Measurements from ENCODE around the gene KRTAP20-3. TPM values are rescaled to one million over a fixed set of nuclear protein-coding genes. Genes with fewer than 3 reads are reported as not detected.

Gene KRTAP20-3
- not detected for total RNA-seq

DNA sequence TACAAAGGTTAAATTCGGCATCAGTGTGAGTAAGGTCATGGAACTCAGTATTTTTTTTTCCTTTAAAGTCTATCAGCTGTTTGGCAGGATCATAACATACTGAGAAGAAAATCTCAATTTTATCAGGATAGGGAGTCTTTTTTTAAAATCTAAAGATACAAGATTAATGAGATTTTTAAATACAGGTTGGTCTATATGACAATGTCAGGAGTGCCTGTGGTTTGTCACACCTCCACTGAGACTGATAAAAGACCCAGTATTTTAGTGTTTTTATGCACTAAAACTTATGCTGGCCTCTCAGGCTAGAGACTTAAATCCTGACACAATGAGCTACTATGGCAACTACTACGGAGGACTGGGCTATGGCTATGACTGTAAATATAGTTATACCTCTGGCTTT lies at the start of gene KRTAP20-3:
Gene KRTAP20-3 (plus strand): TSS at position 301 of the 400 bp plus-strand sequence.
- DNase-seq = no peak

DNA sequence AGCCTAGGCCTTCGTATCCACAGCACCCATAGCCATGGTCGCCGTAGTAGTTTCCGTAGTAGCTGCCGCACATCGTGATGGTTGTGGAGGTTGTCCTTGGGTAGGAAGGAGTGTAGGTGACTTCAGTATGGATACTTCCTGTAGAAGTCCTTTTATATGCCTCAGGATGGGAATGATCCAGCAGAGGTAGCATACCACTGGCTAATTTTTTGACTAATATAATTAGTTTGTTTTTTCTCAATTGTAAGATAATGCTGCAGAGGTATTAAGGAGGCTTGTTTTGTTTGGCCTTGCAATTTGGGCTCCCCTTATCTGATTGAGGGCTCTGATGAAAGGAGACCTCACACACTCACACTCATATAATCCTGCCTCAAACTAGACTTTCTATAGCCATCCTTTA lies 43.9 kb upstream of the KRTAP20-3 start, which contains the start of gene KRTAP6-2:
Gene KRTAP6-2 (minus strand): TSS at position 101 of the 400 bp plus-strand sequence. CDS start 28 bp downstream, at position 73.
- no peak for DNase-seq

DNA sequence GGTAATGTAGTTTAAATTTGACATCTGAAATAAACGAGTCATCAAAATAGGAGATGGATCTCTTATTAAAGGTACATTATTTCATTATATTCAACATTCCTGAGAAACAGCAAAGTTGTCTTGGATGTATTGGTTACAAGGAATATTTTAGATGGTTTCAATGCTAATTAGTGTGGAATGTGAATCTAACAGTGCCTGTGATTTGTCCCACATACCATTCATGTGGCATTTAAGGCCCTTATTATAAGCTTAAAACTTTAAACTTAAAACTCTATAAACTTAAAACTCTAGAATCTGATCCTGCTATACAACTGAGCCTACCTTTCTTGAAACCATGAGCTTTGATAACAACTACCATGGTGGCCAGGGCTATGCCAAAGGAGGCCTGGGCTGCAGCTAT lies 41.9 kb upstream of the KRTAP20-3 start, which contains the start of gene KRTAP22-1:
Gene KRTAP22-1 (plus strand): TSS at position 301 of the 400 bp plus-strand sequence.
- no peak for DNase-seq

DNA sequence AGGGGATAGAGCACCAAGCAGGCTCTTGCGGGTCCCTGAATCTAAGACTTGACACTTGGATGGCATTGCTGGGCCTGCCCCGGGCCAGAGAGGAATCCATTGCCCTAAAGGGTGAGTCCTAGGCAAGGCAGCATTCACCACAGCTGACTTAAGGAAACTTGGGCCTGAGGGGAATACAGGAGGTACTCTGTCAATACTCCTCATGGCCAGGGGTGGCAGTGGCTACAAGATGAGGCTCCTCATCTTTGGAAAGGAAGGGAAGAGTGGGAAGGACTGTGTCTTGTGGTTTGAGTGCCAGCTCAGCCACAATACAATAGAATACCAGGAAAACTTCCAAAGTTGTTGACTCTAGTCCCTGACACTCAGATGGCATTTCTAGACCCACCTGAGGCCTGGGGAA lies 36.7 kb upstream of the KRTAP20-3 start:
- DNase-seq = no peak

DNA sequence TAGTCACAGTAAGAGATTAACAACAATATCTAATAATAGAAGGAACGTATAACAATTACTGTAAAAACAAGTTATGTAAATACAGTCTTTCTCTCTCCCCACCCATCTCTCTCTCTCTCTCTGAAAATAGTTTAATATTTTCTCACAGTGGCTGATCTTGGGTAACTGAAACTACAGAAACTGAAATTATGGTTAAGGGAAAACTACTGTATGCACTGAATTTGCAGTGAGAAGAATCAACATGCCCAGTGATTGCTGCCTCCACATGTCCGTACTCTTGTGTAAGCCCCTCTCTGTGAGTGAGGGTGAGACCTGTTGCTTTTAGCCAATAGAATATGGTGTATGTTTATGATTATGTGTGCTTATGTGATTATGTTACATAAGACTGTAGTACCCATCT lies 30.5 kb upstream of the KRTAP20-3 start:
- no peak for DNase-seq

DNA sequence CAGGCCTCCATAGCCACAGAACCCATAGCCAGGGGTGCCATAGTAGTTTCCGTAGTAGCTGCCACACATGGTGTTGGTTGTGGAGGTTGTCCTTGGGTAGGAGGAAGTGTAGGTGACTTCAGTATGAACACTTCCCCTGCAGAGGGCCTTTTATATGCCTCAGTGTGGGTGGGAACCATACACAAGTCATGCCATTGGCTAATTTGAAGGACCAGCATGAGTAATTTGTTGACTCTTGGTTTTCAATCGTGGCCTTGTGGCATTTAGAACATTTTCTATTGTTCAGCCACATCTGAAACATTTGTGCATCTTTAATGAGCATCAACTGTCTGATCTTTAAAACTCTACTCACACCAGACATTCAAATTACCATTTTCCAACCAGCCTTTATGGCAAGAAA lies 28.8 kb upstream of the KRTAP20-3 start, which contains the start of gene KRTAP6-1:
Gene KRTAP6-1 (minus strand): TSS at position 95 of the 400 bp plus-strand sequence. CDS start 26 bp downstream, at position 69.
- DNase-seq = no peak

DNA sequence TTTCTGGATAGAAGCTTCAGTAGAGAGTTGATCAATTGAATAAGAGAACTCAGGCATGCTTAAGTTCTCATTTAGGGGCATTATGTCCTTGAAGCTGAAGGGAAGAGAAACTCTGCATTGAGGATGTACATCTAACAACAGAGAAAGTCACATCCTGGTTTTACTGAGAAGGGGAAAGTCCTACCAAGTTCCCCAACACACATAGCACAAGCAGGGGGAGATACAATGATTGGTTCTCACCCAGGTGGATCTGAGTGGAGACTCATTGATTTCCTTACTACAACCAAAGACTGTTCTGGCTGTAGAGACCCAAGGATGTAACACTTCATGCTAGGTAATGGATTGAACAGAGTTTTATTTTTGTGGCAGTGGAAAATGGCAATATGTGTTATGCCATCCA lies 27.5 kb upstream of the KRTAP20-3 start:
- DNase-seq = no peak

DNA sequence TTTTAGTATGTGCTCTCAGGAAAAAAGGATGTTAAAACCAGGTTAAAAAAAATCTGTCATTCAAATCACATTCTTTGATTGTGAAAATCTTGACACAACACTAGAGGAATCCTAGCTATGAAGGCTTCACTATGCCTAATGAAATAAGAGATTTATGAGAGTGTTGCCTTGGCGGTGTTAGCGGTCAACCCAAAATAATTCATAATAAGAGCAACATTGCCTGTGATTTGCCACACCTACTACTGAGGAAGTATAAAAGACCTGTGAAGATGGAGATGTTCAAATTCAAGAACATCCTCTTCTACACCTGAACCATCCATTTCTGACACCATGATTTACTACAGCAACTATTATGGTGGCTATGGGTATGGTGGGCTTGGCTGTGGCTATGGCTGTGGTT lies 26.5 kb upstream of the KRTAP20-3 start, which contains the start of gene KRTAP20-1:
Gene KRTAP20-1 (plus strand): TSS at position 301 of the 400 bp plus-strand sequence. CDS start 30 bp downstream, at position 331.
- no peak for DNase-seq

DNA sequence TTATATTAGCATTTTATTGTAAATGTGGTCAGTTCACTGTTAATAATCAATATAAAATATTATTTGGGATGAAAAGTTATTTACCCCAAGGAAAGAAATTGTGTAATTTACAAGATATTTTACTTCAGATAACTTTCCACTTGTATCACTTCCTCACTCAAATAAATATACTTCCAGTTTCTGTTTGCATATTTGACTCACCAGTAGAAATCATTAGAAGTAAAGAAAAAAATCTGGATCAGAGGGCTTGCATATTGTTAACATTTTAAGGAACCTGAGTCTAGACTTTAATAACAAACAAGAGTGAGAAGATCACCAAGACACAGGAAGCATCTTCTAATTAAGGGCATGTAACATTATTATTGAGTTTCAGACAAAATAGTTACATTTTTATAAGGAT lies 22.6 kb upstream of the KRTAP20-3 start:
- DNase-seq = no peak

DNA sequence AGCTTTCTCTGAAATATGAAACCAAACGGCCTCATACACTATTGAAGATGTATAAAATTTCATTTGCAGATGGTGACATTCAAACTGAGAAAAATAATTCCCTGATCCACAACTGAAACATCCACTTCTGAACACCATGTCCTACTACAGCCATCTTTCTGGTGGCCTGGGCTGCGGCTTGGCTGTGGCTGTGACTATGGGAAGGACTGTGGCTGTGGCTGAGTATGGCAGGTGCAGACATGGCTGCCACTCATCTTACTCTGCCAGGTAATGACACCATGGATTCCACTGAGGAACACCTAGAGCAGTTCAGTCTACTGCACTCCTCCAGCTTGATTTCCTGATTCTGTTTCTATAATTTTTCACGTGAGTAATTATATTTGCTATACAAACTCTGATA lies 22.1 kb upstream of the KRTAP20-3 start, which contains the start of gene KRTAP20-4:
Gene KRTAP20-4 (plus strand): TSS at position 106 of the 400 bp plus-strand sequence.
- DNase-seq = no peak

DNA sequence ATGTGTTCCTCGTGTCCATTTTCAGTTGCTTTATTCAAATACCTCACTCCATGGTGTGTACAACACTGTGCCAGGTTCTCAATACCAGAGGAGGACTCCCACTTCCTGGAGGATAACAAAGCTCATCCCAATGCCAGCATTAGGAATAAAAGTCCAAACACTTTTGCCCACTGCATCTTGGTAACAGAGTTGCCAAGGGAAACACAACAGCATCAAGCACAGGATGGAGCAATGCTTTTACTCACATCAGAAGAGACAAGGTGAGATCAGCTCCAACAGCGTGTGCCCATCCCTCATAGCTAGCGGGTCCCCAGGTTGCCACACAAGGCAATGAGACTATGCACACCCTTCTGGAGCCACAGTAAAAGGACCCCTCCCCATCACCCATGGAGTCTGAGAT lies 19.3 kb upstream of the KRTAP20-3 start:
- no peak for DNase-seq

DNA sequence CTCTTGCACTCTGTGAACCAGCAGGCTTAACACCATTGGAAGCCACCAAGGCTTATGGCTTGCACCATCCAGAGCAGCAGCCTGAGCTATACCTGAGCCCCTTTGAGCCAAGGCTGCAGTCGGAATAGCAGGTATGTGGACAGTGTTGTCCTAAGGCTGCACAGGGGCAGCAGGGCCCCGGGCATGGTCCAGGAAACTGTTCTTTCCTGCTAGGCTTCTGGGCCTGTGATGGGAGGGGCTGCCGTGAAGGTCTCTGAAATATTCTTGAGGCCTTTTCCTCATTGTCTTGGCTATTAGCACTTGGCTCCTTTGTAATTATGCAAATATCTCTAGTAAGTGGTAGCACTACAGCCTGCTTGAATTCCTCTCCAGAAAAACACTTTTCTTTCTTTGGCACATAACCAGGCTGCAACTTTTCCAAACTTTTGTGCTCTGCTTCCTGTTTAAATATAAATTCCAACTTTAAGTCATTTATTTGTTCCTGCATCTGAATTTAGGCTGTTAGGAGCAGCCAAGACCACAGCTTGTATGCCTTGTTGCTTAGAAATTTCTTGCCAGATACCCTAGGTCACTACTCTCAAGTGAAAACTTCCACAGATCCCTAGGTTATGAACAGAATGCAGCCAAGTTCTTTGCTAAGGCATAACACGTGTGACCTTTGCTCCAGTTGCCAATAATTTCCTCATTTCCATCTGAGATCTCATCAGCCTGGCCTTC lies 17.1 kb upstream of the KRTAP20-3 start:
- DNase-seq = no peak

DNA sequence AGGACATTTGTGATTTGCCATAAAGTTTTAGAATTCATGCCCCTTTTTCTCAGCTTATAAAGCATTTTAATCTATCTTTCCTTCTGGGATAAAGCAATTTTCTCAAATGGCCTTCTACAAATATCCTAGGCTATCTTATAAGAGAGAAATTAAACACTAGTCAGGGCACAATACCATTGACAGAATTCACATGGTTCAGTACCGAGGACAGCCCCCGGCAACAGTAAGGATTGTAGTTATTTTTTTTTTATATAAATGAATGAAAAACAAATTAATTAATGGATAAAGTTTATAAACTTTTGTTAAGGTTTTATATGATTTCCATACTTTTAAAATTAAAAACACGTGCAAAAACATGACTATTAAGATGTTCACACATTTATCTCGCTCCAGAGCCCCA lies 14.6 kb upstream of the KRTAP20-3 start:
- no peak for DNase-seq

DNA sequence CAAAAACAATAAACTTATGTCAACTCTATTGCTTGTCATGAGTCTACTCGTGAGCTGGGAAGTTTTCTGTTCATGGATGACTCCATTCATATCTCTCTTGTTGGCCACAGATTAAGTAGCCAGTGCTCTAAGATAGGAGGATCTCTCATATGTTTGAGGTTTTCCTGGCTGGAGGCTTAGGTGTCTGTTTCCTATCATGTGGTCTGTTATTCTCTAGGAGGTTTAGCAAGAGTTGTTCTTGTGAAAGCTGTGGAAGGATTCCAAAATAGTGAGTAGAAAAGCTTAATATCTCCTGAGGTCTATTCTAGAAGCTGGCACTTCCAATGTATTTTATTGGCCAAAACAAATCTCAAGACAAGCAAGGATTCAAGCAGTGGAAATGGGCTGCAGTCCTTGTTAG lies 13.5 kb upstream of the KRTAP20-3 start:
- peak; percentile 0 for DNase-seq

DNA sequence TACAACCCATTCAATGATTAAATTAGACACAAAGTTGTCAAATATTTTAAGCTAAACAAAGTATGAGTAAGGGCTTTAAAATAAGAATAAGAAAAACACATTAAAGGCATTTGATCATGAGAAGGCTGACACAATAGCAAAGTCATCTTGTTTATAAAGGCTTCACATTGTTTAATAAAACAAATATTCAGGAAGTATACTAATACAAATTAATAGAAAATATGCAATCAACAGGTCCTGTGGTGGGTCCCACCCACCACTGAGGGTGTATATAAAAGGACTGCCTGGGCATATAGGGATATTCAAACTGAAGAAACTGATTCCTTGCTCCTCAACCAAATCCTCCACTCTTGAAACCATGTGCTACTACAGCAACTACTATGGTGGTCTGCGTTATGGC lies 7.8 kb upstream of the KRTAP20-3 start, which contains the start of gene KRTAP20-2:
Gene KRTAP20-2 (plus strand): TSS at position 301 of the 400 bp plus-strand sequence. CDS start 58 bp downstream, at position 359.
- no peak for DNase-seq

DNA sequence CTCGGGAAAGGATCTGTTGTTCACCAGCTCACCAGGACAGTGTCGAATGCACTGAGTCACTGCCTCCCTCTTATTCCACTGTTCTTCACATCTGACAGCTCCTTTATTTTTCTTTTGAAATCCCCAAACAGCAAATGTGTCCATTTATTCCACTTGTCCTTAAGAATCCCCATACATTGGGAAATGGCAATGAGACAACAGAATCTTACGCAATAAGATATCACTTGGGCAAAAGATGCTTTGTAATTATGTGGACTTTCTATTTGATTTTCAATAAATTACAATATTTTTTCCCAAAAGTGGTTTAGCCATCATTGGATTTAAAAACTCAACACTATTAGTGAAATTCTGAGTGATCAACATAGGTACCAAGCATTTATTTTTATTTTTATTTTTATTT lies 4.0 kb upstream of the KRTAP20-3 start:
- no peak for DNase-seq

DNA sequence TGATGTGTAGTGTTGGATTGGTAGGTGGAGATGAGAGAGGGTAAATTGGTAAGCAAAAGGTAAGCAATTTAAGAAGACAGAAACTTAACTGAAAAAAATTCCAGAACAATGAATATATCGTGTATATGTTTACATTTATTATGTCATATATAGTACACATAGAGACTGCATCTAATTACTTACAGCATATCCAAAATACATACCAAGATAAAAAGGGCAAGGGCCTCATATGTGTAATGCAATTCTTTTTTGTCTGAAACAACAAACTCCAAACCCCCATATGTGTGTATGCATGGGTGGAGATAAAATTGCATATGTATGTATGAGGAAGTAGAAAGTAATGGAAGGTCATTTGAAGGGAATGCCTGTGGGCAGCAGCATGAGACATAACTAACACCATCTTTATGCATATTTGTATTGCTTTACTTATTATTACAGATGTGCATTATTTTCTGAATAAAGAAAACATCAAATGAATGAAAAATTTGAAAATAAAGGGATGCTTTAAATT lies 4.3 kb downstream of the KRTAP20-3 start:
- DNase-seq = no peak

DNA sequence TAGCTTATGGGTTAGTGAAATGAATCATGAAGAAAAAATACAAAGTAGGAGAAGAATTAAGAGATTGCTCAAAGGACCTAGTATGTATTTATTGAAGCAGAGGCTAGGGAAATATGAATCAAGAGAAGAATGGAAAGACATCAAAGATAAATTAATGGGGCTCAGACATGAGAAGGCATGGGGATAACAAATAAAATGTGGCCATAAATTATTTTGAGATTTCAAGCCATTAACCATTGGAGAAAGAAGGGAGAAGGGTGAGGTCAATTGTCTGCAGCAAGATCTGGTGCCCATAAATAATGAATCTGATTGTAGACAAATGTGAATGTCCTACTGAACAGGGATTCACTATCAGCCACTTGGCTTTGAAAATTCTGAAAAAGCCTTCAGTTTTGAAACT lies 10.2 kb downstream of the KRTAP20-3 start:
- no peak for DNase-seq

DNA sequence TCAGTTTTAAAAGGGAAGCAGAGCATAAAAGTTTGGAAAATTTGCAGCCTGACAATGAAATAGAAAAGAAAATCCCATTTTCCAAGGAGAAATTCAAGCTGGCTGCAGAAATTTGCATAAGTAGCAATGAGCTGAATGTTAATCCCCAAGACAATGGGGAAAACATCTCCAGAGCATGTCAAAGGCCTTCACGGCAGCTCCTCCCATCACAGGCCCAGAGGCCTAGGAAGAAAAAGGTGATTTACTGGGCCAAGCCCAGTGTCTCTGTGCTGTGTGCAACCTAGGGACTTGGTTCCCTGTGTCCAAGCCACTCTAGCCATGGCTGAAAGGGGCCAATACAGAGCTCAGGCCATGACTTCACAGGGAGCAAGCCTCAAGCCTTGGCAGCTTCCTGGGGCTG lies 26.1 kb downstream of the KRTAP20-3 start:
- no peak for DNase-seq

DNA sequence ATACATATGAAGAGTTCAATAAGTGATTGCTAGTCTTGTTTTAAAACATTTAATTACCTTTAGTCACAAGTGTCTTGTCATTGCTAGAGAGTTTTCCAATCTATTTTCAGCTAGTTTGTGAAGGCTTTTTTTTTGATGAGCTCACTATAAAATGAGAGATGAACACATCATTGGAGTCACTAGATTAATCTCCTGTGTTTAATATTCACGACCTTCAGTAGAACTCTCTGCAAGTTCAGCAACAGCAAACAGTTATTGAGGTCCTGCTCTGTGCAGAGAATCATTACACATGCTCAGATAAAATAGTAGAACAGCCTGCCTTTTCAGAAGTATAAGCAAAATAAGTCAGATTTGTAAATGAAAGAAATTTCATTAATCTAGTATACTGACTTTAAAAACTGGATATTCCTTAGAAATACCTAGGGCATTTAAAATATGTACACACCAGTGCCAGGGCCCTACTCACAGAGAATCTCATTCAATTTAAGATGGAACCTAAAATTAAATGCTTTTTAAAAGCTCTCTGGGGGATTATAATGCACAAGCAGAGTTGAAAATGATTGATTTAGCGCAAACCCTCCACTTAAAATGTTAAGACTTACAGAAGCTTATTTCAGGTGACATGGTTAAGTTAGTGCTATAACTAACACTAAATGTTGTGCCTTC lies 30.5 kb downstream of the KRTAP20-3 start:
- no peak for DNase-seq

DNA sequence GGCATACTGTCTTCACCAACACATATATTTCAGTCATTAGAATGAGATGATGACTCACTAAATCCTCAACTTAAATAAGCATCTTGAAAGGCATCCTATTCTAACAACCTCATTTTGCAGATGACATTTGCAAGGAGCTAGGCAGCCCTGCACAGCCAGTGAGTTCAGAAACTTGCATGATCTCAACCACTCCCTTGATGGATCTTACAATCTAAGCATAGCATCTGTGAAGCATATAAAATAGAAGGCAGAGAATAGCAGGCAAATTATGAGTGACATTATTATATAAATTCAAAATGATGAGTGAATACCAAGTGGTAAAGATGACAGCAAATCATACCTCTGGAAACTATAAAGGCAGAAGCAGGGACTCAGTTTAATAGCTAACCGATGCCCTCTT lies 31.6 kb downstream of the KRTAP20-3 start:
- DNase-seq = no peak

DNA sequence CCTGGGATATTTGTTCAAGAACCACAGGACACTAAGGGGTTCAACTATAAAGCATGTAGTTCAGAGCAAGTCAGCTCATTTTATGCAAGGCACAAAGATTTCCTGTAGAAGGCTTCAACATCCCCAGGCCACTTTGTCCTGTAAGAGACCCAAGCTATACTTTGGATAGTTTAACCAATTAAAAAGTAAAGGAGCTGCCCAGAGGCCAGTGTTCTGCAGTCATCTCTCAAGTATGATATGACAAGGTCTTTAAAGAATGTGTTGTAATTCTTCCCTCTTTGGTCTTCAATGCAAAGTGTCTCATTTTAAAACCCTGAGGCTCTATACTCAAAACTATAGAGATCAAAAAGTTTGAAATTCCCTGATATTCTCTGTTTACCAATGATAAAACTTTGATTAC lies 34.1 kb downstream of the KRTAP20-3 start:
- DNase-seq = no peak

DNA sequence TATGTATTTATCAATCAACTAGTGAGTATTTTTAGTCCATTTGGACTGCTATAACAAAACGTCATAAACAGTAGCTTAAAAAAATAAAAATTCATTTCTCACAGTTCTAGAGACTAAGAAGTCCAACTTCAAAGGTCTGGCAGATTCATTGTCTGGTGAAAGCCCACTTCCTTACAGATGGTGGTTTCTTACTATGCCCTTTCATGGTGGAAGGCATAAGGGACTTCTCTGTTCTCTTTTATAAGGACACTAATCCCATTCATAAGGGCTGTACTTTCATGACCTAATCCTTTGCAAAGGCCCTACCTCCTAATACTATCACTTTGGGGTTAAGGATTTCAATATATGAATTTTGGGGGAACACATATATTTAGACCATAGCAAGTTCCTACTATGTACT lies 37.9 kb downstream of the KRTAP20-3 start:
- no peak for DNase-seq

Measured in tongue (tissue), 2 donors.